Measurements from ENCODE around the gene CAPZA2. TPM values are rescaled to one million over a fixed set of nuclear protein-coding genes. Genes with fewer than 3 reads are reported as not detected.

Gene CAPZA2
- total and polyA plus RNA-seq, 9 of the 15 experiments (the other 6 are each of a cell fraction or from before 2014, with no cell fraction given): 67.0 to 524 (median 176) TPM

GRCh38 chr7:116952635-116953371 lies 90.4 kb downstream of the CAPZA2 start (continued):
- no peak for TF ChIP-seq RREB1 (CRISPR knock-in tag; IDR thresholded peaks at IDR 0.05)
- TF ChIP-seq CEBPZ (IDR thresholded peaks at IDR 0.05; ENCODE audit: borderline replicate concordance, low read depth, low read length): no peak
- peak; percentile 20; the same call in 1 of the 2 replicates for TF ChIP-seq GATAD2B (IDR thresholded peaks at IDR 0.05; ENCODE audit: borderline replicate concordance)
- TF ChIP-seq PHF20 (IDR thresholded peaks at IDR 0.05; ENCODE audit: partially characterized antibody): no peak
- 0 out of 2 replicates have a peak, but pooled peaks have one; percentile 40 for TF ChIP-seq ZNF232 (CRISPR knock-in tag; IDR thresholded peaks at IDR 0.05)
- no peak for TF ChIP-seq CBX1 (IDR thresholded peaks at IDR 0.05; ENCODE audit: low read depth)
- TF ChIP-seq SMARCC2 (IDR thresholded peaks at IDR 0.05; ENCODE audit: low read depth): peak; percentile 47
- TF ChIP-seq TEAD2 (tag; IDR thresholded peaks at IDR 0.05): no peak
- no peak for TF ChIP-seq U2AF2 (optimal IDR thresholded peaks at IDR 0.05; ENCODE audit: low read depth, low read length)
- TF ChIP-seq SRSF9 (IDR thresholded peaks at IDR 0.05; ENCODE audit: borderline replicate concordance, low read depth, low read length): no peak
- TF ChIP-seq POLR2A (conservative IDR thresholded peaks at IDR 0.05): peak; percentile 64
- no peak for TF ChIP-seq HLTF (IDR thresholded peaks at IDR 0.05)
- no peak for TF ChIP-seq SIRT6 (IDR thresholded peaks at IDR 0.05; ENCODE audit: low read depth, low read length)
- no peak for TF ChIP-seq FOXK1 (CRISPR knock-in tag; IDR thresholded peaks at IDR 0.05; ENCODE audit: borderline replicate concordance)
- TF ChIP-seq MAX (CRISPR knock-in tag; IDR thresholded peaks at IDR 0.05): peak; percentile 61
- no peak for TF ChIP-seq TCFL5 (CRISPR knock-in tag; conservative IDR thresholded peaks at IDR 0.05)
- no peak for TF ChIP-seq ZNF583 (CRISPR knock-in tag; IDR thresholded peaks at IDR 0.05)
- TF ChIP-seq E2F6 (IDR thresholded peaks at IDR 0.05; ENCODE audit: borderline replicate concordance in 1 of 2, extremely low read depth in 1 of 2, insufficient read depth in 1 of 2, insufficient read length in 1 of 2, low read depth in 1 of 2, low read length in 1 of 2, poor library complexity in 1 of 2, severe bottlenecking in 1 of 2): no peak

Data from K562 (cell line).